ENCODE measurements around the gene CREB3L2.

DNA sequence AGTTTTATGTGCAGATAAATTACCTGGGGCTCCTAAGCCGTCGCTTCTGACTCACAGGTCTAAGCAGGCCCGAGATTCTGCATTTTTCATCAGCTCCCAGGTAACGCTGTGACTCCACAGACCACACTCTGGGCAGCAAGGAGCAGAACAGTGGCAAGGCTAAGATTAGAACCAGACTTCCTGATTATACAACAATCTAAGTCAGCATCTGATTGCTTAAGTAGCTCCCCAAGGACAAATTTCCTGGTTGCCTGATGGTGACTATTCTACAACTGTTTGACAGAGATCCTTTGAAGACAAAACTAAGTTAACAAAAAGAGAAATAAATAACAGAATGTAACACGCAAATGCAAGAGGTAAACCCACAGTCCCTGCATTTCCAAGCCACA lies 69.0 kb downstream of the CREB3L2 start:
- TF ChIP-seq GABPA (IDR thresholded peaks at IDR 0.05; ENCODE audit: low read depth), result no peak
- peak; percentile 35; the same call in 1 of the 2 replicates for TF ChIP-seq MXI1 (IDR thresholded peaks at IDR 0.05; ENCODE audit: low read depth, low read length)
- TF ChIP-seq, protein P1, sequence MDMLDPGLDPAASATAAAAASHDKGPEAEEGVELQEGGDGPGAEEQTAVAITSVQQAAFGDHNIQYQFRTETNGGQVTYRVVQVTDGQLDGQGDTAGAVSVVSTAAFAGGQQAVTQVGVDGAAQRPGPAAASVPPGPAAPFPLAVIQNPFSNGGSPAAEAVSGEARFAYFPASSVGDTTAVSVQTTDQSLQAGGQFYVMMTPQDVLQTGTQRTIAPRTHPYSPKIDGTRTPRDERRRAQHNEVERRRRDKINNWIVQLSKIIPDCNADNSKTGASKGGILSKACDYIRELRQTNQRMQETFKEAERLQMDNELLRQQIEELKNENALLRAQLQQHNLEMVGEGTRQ (IDR thresholded peaks at IDR 0.05; ENCODE audit: borderline replicate concordance, low read depth, low read length), result no peak
- TF ChIP-seq, protein P2, sequence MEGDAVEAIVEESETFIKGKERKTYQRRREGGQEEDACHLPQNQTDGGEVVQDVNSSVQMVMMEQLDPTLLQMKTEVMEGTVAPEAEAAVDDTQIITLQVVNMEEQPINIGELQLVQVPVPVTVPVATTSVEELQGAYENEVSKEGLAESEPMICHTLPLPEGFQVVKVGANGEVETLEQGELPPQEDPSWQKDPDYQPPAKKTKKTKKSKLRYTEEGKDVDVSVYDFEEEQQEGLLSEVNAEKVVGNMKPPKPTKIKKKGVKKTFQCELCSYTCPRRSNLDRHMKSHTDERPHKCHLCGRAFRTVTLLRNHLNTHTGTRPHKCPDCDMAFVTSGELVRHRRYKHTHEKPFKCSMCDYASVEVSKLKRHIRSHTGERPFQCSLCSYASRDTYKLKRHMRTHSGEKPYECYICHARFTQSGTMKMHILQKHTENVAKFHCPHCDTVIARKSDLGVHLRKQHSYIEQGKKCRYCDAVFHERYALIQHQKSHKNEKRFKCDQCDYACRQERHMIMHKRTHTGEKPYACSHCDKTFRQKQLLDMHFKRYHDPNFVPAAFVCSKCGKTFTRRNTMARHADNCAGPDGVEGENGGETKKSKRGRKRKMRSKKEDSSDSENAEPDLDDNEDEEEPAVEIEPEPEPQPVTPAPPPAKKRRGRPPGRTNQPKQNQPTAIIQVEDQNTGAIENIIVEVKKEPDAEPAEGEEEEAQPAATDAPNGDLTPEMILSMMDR (IDR thresholded peaks at IDR 0.05), result no peak
- TF ChIP-seq RAD21 (IDR thresholded peaks at IDR 0.05; ENCODE audit: low read length), result no peak
- TF ChIP-seq, protein P3, sequence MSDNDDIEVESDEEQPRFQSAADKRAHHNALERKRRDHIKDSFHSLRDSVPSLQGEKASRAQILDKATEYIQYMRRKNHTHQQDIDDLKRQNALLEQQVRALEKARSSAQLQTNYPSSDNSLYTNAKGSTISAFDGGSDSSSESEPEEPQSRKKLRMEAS (IDR thresholded peaks at IDR 0.05; ENCODE audit: low read depth), result 0 out of 2 replicates have a peak, but pooled peaks have one; percentile 37
- no peak for TF ChIP-seq YY1 (IDR thresholded peaks at IDR 0.05; ENCODE audit: low read depth)
- TF ChIP-seq POLR2AphosphoS5 (IDR thresholded peaks at IDR 0.05; ENCODE audit: low read depth, low read length), result peak; percentile 61

Data from SK-N-SH (cell line).